ENCODE data around the gene SLC7A6. TPM values are rescaled to one million over a fixed set of nuclear protein-coding genes. Genes with fewer than 3 reads are reported as not detected.

The SLC7A6 gene
- total RNA-seq, 1 experiment from 2014 or later: 26.6 TPM

DNA sequence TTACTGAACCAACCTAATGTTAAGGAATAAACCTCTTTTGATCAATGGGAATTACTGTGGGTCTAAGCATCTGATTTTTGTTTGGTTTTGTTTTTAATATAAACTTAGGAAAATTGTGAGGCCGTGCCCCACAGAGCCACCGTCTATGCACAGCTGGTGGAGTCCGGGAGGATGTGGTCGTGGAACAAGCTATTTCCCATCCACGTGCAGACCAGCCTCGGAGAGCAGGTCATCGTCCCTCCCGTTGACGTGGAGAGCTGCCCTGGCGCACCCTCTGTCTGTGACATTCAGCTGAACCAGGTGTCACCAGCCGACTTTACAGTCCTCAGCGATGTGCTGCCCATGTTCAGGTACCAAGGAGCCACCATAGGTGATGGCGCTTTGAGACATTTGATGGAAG lies 74.9 kb downstream of the SLC7A6 start:
- no peak for DNase-seq (ENCODE audit: low read depth)

DNA sequence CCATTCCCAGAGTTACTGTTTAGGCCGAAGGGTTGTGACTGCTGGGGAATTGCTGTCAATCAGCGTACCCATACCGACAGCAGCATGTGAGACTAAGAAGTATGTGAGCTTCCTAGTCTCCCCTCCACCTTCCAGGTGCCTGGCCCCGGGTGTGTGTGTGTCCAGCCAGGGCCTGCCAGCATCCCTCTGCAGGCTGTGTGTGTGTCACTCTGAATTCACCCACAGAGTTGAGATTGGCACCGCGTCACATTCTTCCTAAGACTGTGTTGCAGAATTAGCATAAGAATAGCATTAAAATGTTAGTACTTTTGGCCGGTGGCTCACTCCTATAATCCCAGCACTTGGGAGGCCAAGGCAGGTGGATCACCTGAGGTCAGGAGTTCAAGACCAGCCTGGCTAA lies 78.3 kb downstream of the SLC7A6 start:
- no peak for DNase-seq (ENCODE audit: low read depth)

- DNase-seq (ENCODE audit: low read depth): no peak
These were observed 78.8 kb downstream of the SLC7A6 start for GRCh38 chr16:68343137-68343536.

- DNase-seq (ENCODE audit: low read depth): no peak
These were observed 79.9 kb downstream of the SLC7A6 start for GRCh38 chr16:68344252-68344651.

DNA sequence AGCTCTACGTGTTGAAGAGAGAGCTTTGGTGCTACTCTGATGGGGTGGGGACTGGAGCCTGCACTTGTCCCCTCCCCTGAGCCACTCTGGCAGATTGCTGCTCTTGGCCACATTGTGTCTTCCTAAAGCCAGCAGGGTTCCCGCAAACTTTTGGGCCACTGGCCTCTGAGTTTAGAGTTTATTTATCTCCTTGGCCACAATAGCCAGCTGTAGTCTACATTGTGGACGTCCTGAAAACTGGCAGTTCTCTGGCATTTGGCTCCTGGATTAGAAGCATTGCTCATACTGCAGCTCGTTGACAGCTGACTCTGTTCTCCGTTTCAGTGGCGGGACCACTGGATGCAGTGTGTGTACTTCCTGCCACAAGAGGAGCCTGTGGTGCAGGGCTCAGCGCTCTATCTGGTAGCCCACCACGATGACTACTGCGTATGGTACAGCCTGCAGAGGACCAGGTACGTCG lies 81.1 kb downstream of the SLC7A6 start:
- DNase-seq (ENCODE audit: low read depth): no peak

GRCh38 chr16:68345958-68346635 lies 81.8 kb downstream of the SLC7A6 start:
- DNase-seq (ENCODE audit: low read depth): no peak

- no peak for DNase-seq (ENCODE audit: low read depth)
These were observed 82.7 kb downstream of the SLC7A6 start for GRCh38 chr16:68346892-68347480.

DNA sequence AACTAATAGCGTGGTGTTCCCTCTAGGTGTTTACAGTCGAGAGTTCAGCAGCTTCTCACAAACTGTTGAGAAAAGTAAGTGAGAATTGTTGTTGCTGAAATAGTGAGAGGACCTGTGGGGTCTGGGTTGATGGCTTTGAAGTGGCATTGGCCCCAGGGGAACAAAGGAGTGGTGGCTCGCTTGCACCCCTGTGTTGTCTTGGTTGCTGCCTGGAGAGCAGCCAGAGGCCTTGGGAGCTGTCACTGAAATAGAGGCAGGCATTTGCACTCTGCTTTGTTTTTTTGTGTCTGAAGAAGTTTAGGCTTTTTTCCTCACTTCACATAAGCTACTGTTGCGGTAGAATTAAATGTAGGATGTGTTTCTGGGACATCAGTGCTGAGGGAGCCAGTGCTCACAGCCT lies 83.3 kb downstream of the SLC7A6 start:
- no peak for DNase-seq (ENCODE audit: low read depth)

DNA sequence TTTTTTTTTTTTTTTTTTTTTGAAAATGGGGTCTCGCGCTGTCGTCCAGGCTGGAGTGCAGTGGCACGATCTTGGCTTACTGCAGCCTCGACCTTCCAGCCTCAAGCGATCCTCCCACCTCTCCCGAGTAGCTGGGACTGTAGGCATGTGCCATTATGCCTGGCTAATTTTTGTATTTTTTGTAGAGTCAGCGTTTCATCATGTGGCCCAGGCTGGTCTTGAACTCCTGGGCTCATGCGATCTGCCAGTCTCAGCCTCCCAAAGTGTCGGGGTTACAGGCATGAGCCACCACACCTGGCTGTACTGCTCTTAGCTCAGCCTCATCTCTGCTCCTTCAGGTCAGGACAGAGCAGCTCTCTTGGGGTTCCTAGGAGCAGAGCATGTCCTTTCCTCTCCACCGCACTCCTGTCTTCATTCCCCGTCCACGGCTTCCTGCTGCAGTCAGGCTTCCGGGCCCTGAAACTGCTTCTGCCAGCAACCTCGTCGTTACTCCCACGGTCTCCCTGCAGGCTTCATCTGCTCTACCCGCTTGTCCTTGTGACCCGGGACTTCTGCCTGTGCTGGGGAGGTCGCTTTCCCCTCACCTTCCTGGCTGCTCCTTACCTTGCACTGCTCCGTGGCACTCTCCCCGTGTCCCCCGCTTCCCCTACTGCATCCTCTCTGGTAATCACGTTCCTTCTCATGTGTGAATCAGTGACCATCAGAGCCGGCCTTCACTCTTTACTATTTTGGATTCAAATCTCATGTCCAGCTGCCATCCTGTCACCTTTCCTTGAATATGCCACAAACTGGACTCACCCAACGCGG lies 84.5 kb downstream of the SLC7A6 start:
- DNase-seq (ENCODE audit: low read depth): no peak

DNA sequence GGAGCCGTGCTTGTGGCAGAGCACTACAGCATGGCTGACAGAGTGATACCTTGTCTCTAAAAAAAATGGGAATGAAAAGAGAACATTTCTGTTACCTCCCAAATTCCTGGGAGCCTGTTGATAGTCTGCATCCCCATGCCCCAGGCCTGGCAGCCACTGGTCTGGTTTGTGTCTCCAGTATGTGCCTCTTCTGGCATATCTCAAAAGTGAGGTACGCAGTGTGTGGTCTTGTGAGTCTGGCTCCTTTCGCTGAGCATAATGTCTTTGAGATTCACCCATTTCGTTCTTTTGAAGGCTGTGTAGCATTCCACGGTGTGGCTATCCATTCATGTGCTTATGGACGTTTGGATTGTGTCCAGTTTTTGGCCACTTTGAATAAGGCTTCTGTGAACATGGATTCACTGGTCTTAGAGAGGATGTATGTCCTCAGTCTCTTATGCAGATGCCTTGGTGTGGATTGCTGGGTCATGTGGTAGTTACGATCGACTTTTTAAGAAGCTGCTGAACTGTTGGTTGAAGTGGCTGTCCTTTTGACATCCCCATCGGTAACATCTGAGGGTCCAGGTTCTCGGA lies 85.6 kb downstream of the SLC7A6 start:
- no peak for DNase-seq (ENCODE audit: low read depth)

GRCh38 chr16:68350813-68351350 lies 86.6 kb downstream of the SLC7A6 start:
- no peak for DNase-seq (ENCODE audit: low read depth)

Small RNA genes within 50 kb of the gene (small RNA-seq; reads per million reads assigned to genes)
- gene RNU4-30P (not detected), gene RNU6-1262P (not detected)

Other genes with a start within 250 kb of the SLC7A6 start
- gene DPEP2NB, start 248.6 kb upstream of the SLC7A6 start, total RNA-seq (2014; rRNA removed; shearing (Covaris generic)): not detected in 2 replicates
- gene DDX28, start 241.3 kb upstream of the SLC7A6 start, total RNA-seq (2014; rRNA removed; shearing (Covaris generic)): 18.9 and 22.5 TPM in 2 replicates
- gene DUS2, start 241.2 kb upstream of the SLC7A6 start, total RNA-seq (2014; rRNA removed; shearing (Covaris generic)): 15.4 and 18.2 TPM in 2 replicates
- 14.9 and 15.4 TPM in 2 replicates for gene NFATC3, start 179.2 kb upstream of the SLC7A6 start, total RNA-seq (2014; rRNA removed; shearing (Covaris generic))
- 0.29 and 0.30 TPM in 2 replicates for gene ESRP2, start 28.4 kb upstream of the SLC7A6 start, total RNA-seq (2014; rRNA removed; shearing (Covaris generic))
- gene PLA2G15, start 19.2 kb upstream of the SLC7A6 start, total RNA-seq (2014; rRNA removed; shearing (Covaris generic)): 21.6 and 24.1 TPM in 2 replicates
- gene SLC7A6OS, start 46.4 kb downstream of the SLC7A6 start, total RNA-seq (2014; rRNA removed; shearing (Covaris generic)): 12.5 and 15.3 TPM in 2 replicates
- gene PRMT7, start 46.5 kb downstream of the SLC7A6 start, total RNA-seq (2014; rRNA removed; shearing (Covaris generic)): 40.4 and 41.5 TPM in 2 replicates
- 0.31 TPM in 1 of 2 replicates, not detected in the other for gene SMPD3, start 184.0 kb downstream of the SLC7A6 start, total RNA-seq (2014; rRNA removed; shearing (Covaris generic))